Left colon (tissue), 2 donors: Measurements from ENCODE around the gene ZMAT5. TPM values are rescaled to one million over a fixed set of nuclear protein-coding genes. Genes with fewer than 3 reads are reported as not detected.

Experiments
- ATAC-seq: fragments of 200-7000 bp; cut with Tn5 transposase; one replicate; pipeline ENCODE4 v1.9.1; 2020; ENCODE audit warnings: mild to moderate bottlenecking, moderate library complexity
- DNase-seq, 2 donors: peaks; one replicate each; pipeline ENCODE4 v3.0.0-alpha.2; 2020
- intact Hi-C, 2 donors: fragments of 100-400 bp; cut with DNase I in 1 of 2; cut with micrococcal nuclease in 1 of 2; formaldehyde crosslinking; loops; one replicate each; pipeline versions ENCODE4 v1.11.2 to v1.14.0; 2022; cut with DNase I, micrococcal nuclease
- total RNA-seq, 2 donors: library from RNA; stranded (reverse); fragmentation: NEBNext Ultra II Directional; extraction: Animal tissue kit (Norgen Biotek cat#: 25700); gene quantifications; one replicate each; pipeline ENCODE4 v1.2.1, GENCODE V29; 2021
- donor health status: DM: no; HTN: no; CAD: no.
- donor health status: DM: yes; HTN: yes; CAD: no.

Gene ZMAT5
- total RNA-seq, 2 donors from 2014 or later: 12.7 TPM

- no peak for ATAC-seq
- no peak for DNase-seq
- intact Hi-C loops: no loop called here
Observed at GRCh38 chr22:29788339-29789279, 21.8 kb upstream of the ZMAT5 start.

GRCh38 chr22:29787371-29787980 lies 20.7 kb upstream of the ZMAT5 start:
- ATAC-seq: no peak
- DNase-seq: no peak
- intact Hi-C loops: no loop called here

GRCh38 chr22:29786031-29786430 lies 19.2 kb upstream of the ZMAT5 start:
- DNase-seq (no peak), ATAC-seq (no peak)
- intact Hi-C loops: no loop called here

- ATAC-seq: no peak
- intact Hi-C loops: no loop called here
- no peak for DNase-seq
Observed at GRCh38 chr22:29784451-29785361, 17.9 kb upstream of the ZMAT5 start.

GRCh38 chr22:29782061-29782845 lies 15.4 kb upstream of the ZMAT5 start:
- peak; percentile 70 to 75 for DNase-seq
- intact Hi-C loops: no loop called here
- ATAC-seq: peak; percentile 97

- DNase-seq (no peak), ATAC-seq (peak; percentile 39)
- intact Hi-C loops: no loop called here
Observed at GRCh38 chr22:29780748-29781676, 14.2 kb upstream of the ZMAT5 start.

- intact Hi-C loops: no loop called here
- DNase-seq: no peak
- ATAC-seq: no peak
Observed at GRCh38 chr22:29780220-29780619, 13.4 kb upstream of the ZMAT5 start.

- intact Hi-C loops: no loop called here
- ATAC-seq: peak; percentile 18
- no peak for DNase-seq
Observed at GRCh38 chr22:29773233-29773632, 6.4 kb upstream of the ZMAT5 start.

GRCh38 chr22:29772170-29772641 lies 5.4 kb upstream of the ZMAT5 start:
- peak in 1 of 2 donors; percentile 22 for DNase-seq
- intact Hi-C loops: no loop called here
- ATAC-seq: peak; percentile 58

GRCh38 chr22:29769723-29770321 lies 3.0 kb upstream of the ZMAT5 start:
- ATAC-seq (no peak), DNase-seq (no peak)
- intact Hi-C loops: no loop called here

GRCh38 chr22:29768052-29768693 lies 1.4 kb upstream of the ZMAT5 start:
- ATAC-seq (no peak), DNase-seq (peak in 1 of 2 donors; percentile 8)
- intact Hi-C loops: no loop called here

- intact Hi-C loops: no loop called here
- peak; percentile 75 for ATAC-seq
Observed at GRCh38 chr22:29767171-29768051, 604 bp upstream of the ZMAT5 start, which contains the start of gene UQCR10. Gene UQCR10 (plus strand): TSS chr22:29767369. CDS start chr22:29767399, 30 bp downstream.

GRCh38 chr22:29765905-29766631 lies 739 bp downstream of the ZMAT5 start:
- peak; percentile 57 for ATAC-seq
- DNase-seq: peak; percentile 38 to 51
- intact Hi-C loops: no loop called here

More at GRCh38 chr22:29767171-29768051, 604 bp upstream of the ZMAT5 start, which contains the start of gene UQCR10:
- peak; percentile 93 to 96 for DNase-seq

- ATAC-seq (no peak), DNase-seq (no peak)
- intact Hi-C loops: no loop called here
Observed at GRCh38 chr22:29762263-29762662, 4.5 kb downstream of the ZMAT5 start.

GRCh38 chr22:29758959-29759358 lies 7.8 kb downstream of the ZMAT5 start:
- no peak for ATAC-seq
- intact Hi-C loops: no loop called here
- DNase-seq: no peak
